ENCODE data around the gene PLA2G2A. TPM values are rescaled to one million over a fixed set of nuclear protein-coding genes. Genes with fewer than 3 reads are reported as not detected.

Gene PLA2G2A
- total and polyA plus RNA-seq, 12 donors: 2.8 to 593 (median 40.9) TPM

DNA sequence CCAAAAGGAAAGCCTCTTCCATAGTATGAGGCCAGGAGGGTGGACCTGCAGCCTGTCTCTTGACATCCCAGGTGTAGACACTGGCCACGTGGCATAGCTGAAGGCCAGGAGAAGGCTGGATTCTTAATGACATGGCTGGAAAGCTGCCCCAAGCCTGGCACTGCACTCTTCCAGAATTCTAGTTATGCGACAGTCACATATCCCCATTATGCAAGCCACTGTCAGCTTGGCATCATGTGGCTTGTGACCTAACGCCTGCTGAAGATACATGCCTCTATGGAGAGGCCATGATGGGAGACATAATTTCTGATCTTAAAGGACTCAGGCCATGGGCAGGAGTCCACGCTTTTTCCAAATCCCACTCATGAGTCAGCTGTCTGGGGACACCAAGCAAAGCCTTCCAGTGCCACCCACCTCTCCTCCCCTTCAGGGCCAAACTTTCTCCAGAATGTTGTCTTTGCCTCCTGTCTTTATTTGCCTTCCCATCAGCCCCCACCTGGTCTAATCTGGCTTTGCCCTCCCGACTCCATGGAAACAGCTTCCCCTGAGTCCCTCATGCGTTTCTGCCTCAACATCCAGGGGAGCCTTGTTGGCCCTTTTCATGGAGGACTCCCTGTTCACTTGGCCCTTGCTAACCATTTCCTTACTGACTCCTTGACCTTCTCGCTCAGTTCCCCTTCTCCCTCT lies 3.0 kb downstream of the PLA2G2A start:
- Histone ChIP-seq H3K9me3 (no peaks in the 10 kb centered on the region), H3K27ac (peak overlapping the region in 1 of 10 donors; percentile 15), H3K4me1 (peaks cover 0 to 30% (median 6%) of the 10 kb centered on the region in 9 donors), H3K36me3 (no peaks in the 10 kb centered on the region), H3K27me3 (peaks cover 0 to 7% (median 0%) of the 10 kb centered on the region in 7 donors), H3K4me3 (no peak overlapping the region)
- DNase-seq: no peak
- intact Hi-C loops (cut with DNase I): loop anchor here in 8 of 10 donors (5.0 to 10.0 kb wide), 7 partner anchors 98 to 221 kb away; partner anchors contain the start of gene PLA2G5 (in 1 of the 8)
- WGBS, 2 donors: 75 to 77% methylated on average over 7 of the region's 7 CpGs
- ATAC-seq: peak in 3 of 8 donors; percentile 27 to 47 (median 27)
- TF ChIP-seq, protein P1, sequence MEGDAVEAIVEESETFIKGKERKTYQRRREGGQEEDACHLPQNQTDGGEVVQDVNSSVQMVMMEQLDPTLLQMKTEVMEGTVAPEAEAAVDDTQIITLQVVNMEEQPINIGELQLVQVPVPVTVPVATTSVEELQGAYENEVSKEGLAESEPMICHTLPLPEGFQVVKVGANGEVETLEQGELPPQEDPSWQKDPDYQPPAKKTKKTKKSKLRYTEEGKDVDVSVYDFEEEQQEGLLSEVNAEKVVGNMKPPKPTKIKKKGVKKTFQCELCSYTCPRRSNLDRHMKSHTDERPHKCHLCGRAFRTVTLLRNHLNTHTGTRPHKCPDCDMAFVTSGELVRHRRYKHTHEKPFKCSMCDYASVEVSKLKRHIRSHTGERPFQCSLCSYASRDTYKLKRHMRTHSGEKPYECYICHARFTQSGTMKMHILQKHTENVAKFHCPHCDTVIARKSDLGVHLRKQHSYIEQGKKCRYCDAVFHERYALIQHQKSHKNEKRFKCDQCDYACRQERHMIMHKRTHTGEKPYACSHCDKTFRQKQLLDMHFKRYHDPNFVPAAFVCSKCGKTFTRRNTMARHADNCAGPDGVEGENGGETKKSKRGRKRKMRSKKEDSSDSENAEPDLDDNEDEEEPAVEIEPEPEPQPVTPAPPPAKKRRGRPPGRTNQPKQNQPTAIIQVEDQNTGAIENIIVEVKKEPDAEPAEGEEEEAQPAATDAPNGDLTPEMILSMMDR (IDR thresholded peaks at IDR 0.05): no peak

DNA sequence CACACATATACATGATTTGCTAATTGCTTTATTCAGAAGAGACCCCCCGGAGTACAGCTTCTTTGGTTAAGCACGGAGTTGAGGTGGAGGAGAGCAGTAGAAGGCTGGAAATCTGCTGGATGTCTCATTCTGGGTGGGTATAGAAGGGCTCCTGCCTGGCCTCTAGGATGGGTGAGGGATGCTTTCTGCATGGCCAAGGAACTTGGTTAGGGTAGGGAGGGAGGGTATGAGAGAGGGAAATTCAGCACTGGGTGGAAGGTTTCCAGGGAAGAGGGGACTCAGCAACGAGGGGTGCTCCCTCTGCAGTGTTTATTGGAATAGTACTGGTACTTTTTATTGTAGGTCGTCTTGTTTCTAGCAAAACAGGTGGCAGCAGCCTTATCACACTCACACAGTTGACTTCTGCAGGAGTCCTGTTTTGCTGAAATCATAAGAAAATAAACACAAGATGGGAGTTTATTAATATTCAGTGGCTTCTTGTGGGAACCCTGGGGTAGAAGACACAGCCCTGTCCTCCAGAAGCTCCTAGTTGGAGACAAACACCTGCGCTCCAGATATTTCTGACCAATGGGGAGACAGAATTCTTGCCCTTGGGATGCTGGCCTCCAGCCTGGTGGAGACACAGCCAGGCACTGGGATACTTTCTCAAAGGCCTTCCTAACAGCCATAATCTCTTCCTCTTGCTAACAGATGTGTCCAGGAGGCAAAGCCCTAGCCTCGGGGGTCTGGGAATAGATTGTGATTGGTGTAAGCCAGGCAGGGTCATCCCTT lies 3.8 kb downstream of the PLA2G2A start:
- intact Hi-C loops (cut with DNase I): loop anchor here in 9 of 10 donors (2.0 to 10.0 kb wide), 9 partner anchors 99 to 222 kb away; partner anchors contain the start of gene PLA2G5 (in 1 of the 9)
- Histone ChIP-seq H3K27me3 (peaks cover 0 to 7% (median 0%) of the 10 kb centered on the region in 7 donors), H3K4me1 (peaks cover 0 to 26% (median 6%) of the 10 kb centered on the region in 9 donors), H3K4me3 (no peak overlapping the region), H3K36me3 (no peaks in the 10 kb centered on the region), H3K27ac (peak overlapping the region in 4 of 10 donors; percentile 5 to 36 (median 18)), H3K9me3 (no peaks in the 10 kb centered on the region)
- DNase-seq (no peak), ATAC-seq (peak in 5 of 8 donors; percentile 6 to 22 (median 19))
- 42 to 46% methylated on average over 6 of the region's 6 CpGs for WGBS, 2 donors
- TF ChIP-seq, protein P1 (IDR thresholded peaks at IDR 0.05): no peak

DNA sequence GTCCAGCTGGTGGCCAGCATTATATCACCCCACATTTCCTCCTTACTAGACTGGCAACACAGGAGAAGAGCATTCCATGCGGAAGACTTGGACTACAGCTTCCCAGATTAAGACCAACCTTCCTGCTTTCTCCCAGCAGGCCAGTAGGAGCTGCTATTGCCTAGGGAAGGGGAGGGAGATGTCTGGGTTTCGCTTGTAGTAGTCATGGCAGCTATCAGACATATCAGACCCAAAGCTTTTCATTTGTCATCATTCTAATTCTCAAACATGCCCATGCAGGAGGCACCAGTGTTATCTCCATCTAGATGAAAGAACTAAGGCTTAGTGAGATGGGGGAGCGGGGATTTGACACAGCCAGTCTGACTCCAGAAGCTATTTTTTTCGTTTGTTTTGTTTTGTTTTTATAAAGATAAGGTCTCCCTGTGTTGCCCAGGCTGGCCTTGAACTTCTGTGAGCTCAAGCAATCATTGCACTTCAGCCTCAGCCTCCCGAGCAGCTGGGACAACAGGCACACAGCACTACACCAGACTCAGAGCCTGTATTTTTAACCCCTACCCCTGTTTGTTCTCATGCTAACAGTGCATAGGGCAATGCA lies 4.5 kb downstream of the PLA2G2A start:
- peak overlapping the region in 3 of 10 donors; percentile 5 to 36 (median 20) for H3K27ac ChIP-seq
- intact Hi-C loops (cut with DNase I): loop anchor here (2.0 to 10.0 kb wide), 9 partner anchors 100 to 222 kb away; partner anchors contain the start of gene PLA2G5 (in 1 of the 10)
- no peaks in the 10 kb centered on the region for H3K9me3 ChIP-seq
- peak overlapping the region in 1 of 10 donors; percentile 4 for H3K4me3 ChIP-seq
- H3K4me1 ChIP-seq: peaks cover 0 to 20% (median 6%) of the 10 kb centered on the region in 9 donors
- H3K36me3 ChIP-seq: no peaks in the 10 kb centered on the region
- TF ChIP-seq, protein P1 (IDR thresholded peaks at IDR 0.05): peak; percentile 60 to 89 (median 79)
- peak; percentile 81 to 91 (median 87) for ATAC-seq
- H3K27me3 ChIP-seq: peaks cover 0 to 9% (median 2%) of the 10 kb centered on the region in 7 donors
- peak; percentile 24 to 63 for DNase-seq
- WGBS, 2 donors: 15 to 16% methylated on average over 5 of the region's 5 CpGs

DNA sequence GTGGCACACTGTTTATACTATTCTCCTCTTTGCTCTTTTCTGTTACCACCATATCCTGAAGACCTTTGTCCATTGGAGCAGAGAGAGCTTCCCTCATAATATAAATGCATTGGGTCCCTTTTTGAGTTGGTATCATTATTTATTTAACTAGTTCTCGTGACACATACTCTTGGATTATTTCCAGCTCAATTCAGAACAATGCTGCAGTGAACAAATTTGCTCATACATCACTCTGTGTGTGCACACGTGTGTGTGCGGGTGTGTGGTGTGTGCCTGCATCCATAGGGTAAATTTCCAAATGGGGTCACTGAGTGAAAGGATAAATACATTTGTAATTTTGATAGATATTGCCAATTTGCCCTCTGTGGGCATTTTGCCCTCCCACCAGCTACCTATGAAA lies 5.8 kb downstream of the PLA2G2A start:
- intact Hi-C loops (cut with DNase I): loop anchor here in 9 of 10 donors (2.0 to 10.0 kb wide), 7 partner anchors 101 to 224 kb away; partner anchors contain the start of gene PLA2G5 (in 1 of the 9)
- Histone ChIP-seq H3K27me3 (peaks cover 0 to 8% (median 6%) of the 10 kb centered on the region in 7 donors), H3K4me3 (no peak overlapping the region), H3K4me1 (peaks cover 0 to 21% (median 11%) of the 10 kb centered on the region in 9 donors), H3K9me3 (no peaks in the 10 kb centered on the region), H3K27ac (no peak overlapping the region), H3K36me3 (no peaks in the 10 kb centered on the region)
- WGBS, 2 donors: 57 to 65% methylated on average over 3 of the region's 3 CpGs
- ATAC-seq (no peak), DNase-seq (no peak)
- TF ChIP-seq, protein P1 (IDR thresholded peaks at IDR 0.05): no peak

Data from heart right ventricle (tissue), 16 donors.